Left kidney (tissue), 8 donors: ENCODE measurements around the gene SYK. TPM values are rescaled to one million over a fixed set of nuclear protein-coding genes. Genes with fewer than 3 reads are reported as not detected.
A peak's percentile ranks its signal among the peaks of the same experiment; 100 is the strongest.
"Not testable (repeated sequence)": the region's sequence is repeated elsewhere in the genome, so short reads cannot be mapped to it uniquely, and the experiment has no call there.

Experiments used
- DNase-seq: peaks from one replicate; pipeline ENCODE4 v3.0.0-alpha.2; 2013
- long read RNA-seq, 8 donors: transcript quantifications; one replicate each; lab custom pipeline, GENCODE V29; 2026
- polyA plus RNA-seq: library from polyadenylated mRNA; unstranded; fragments of 120-200 nt; gene quantifications from one replicate; pipeline ENCODE4 v1.2.1, GENCODE V29; 2013; ENCODE audit not compliant: insufficient read length

SYK gene
- polyA plus RNA-seq, result 26.2 TPM
- long read RNA-seq, donor 1, full-length matches to known transcripts, result 4 of 4 reads
- long read RNA-seq, donor 1, partial matches to known transcripts, result 0 of 4 reads
- long read RNA-seq, donor 1, other reads (novel, unspliced or antisense), result 0 of 4 reads
- long read RNA-seq, donor 2, full-length matches to known transcripts, result 4 of 4 reads
- long read RNA-seq, donor 2, partial matches to known transcripts, result 0 of 4 reads
- long read RNA-seq, donor 2, other reads (novel, unspliced or antisense), result 0 of 4 reads
- long read RNA-seq, donor 3, result 0 reads
- long read RNA-seq, donor 4, result 0 reads
- long read RNA-seq, donor 5, full-length matches to known transcripts, result 11 of 11 reads
- long read RNA-seq, donor 5, partial matches to known transcripts, result 0 of 11 reads
- long read RNA-seq, donor 5, other reads (novel, unspliced or antisense), result 0 of 11 reads
- long read RNA-seq, donor 6, full-length matches to known transcripts, result 5 of 5 reads
- long read RNA-seq, donor 6, partial matches to known transcripts, result 0 of 5 reads
- long read RNA-seq, donor 6, other reads (novel, unspliced or antisense), result 0 of 5 reads
- long read RNA-seq, donor 7, full-length matches to known transcripts, result 3 of 8 reads
- long read RNA-seq, donor 7, partial matches to known transcripts, result 0 of 8 reads
- long read RNA-seq, donor 7, other reads (novel, unspliced or antisense), result 5 of 8 reads
- long read RNA-seq, donor 8, full-length matches to known transcripts, result 2 of 2 reads
- long read RNA-seq, donor 8, partial matches to known transcripts, result 0 of 2 reads
- long read RNA-seq, donor 8, other reads (novel, unspliced or antisense), result 0 of 2 reads

GRCh38 chr9:90801241-90801972 is at the start of gene SYK:
Gene SYK (plus strand): TSS chr9:90801819. CDS start chr9:90843899, 42,080 bp downstream.
- no peak for DNase-seq

- DNase-seq, result peak; percentile 42
Observed at GRCh38 chr9:90755514-90756371, 45.9 kb upstream of the SYK start.

- not testable (repeated sequence) for DNase-seq
Observed at GRCh38 chr9:90760577-90760976, 41.0 kb upstream of the SYK start.

GRCh38 chr9:90766731-90767130 is 34.9 kb upstream of the SYK start:
- DNase-seq, result no peak

- no peak for DNase-seq
Observed at GRCh38 chr9:90767523-90768100, 34.0 kb upstream of the SYK start.

GRCh38 chr9:90770182-90770738 is 31.4 kb upstream of the SYK start:
- no peak for DNase-seq

GRCh38 chr9:90770927-90771326 is 30.7 kb upstream of the SYK start:
- no peak for DNase-seq

GRCh38 chr9:90772386-90772785 is 29.2 kb upstream of the SYK start:
- no peak for DNase-seq

GRCh38 chr9:90773617-90774016 is 28.0 kb upstream of the SYK start:
- no peak for DNase-seq

- no peak for DNase-seq
Observed at GRCh38 chr9:90774071-90774470, 27.5 kb upstream of the SYK start.

GRCh38 chr9:90774682-90775081 is 26.9 kb upstream of the SYK start:
- DNase-seq, result no peak

GRCh38 chr9:90775657-90776056 is 26.0 kb upstream of the SYK start:
- DNase-seq, result no peak

GRCh38 chr9:90778746-90779145 is 22.9 kb upstream of the SYK start:
- DNase-seq, result no peak

GRCh38 chr9:90783552-90783951 is 18.1 kb upstream of the SYK start:
- DNase-seq, result no peak

- DNase-seq, result no peak
Observed at GRCh38 chr9:90783964-90784363, 17.7 kb upstream of the SYK start.

- no peak for DNase-seq
Observed at GRCh38 chr9:90787771-90788460, 13.7 kb upstream of the SYK start.

- not testable (repeated sequence) for DNase-seq
Observed at GRCh38 chr9:90788527-90788926, 13.1 kb upstream of the SYK start.

GRCh38 chr9:90789408-90789807 is 12.2 kb upstream of the SYK start:
- DNase-seq, result no peak

GRCh38 chr9:90789862-90790261 is 11.8 kb upstream of the SYK start:
- no peak for DNase-seq

GRCh38 chr9:90793024-90793423 is 8.6 kb upstream of the SYK start:
- not testable (repeated sequence) for DNase-seq
